ENCODE data around the gene DAAM1.
A peak's percentile ranks its signal among the peaks of the same experiment; 100 is the strongest.

Gene DAAM1

DNA sequence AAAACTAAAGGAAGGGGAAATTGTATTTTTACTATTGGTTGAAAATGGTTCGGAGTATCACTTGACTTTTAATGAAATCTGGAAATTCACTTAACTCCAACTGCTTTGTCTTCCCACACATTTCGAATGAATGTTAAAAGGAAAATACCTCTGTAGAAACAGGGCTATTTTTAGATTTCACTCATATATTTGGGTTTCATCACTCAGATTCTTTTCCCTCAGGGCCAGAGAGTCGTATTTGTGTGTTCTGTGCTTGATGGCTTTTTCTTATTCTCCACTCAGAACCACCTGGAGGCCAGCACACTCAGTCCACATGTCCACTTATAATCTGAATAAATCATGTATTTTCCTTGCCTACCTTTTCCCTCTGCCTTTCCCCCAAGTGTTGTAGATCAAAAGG is 40.0 kb downstream of the DAAM1 start:
- no peak for DNase-seq

GRCh38 chr14:59229653-59230406 is 41.4 kb downstream of the DAAM1 start:
- no peak for DNase-seq

DNA sequence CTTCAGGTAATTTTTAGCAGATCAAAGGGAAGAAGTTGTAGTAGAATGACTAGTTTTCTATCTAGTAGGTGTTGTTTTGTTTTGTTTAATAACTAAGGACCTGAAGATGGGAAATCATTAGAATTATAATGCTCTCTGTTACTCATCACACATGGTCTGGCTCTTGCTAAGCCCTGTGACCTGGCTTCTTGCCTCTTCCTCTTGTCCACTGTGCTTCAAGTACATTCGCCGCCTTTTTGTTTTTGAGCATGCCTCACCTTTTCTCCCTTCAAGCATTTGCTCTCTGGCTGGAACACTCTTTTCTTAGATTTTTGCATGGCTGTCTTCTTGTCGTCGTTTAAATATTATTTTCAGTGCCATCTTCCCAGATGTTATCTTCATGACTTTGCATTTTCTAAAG is 47.7 kb downstream of the DAAM1 start:
- no peak for DNase-seq

GRCh38 chr14:59238216-59238615 is 49.7 kb downstream of the DAAM1 start:
- DNase-seq: no peak

GRCh38 chr14:59239022-59239421 is 50.6 kb downstream of the DAAM1 start:
- DNase-seq: peak; percentile 74

GRCh38 chr14:59240356-59240755 is 51.9 kb downstream of the DAAM1 start:
- DNase-seq: no peak

DNA sequence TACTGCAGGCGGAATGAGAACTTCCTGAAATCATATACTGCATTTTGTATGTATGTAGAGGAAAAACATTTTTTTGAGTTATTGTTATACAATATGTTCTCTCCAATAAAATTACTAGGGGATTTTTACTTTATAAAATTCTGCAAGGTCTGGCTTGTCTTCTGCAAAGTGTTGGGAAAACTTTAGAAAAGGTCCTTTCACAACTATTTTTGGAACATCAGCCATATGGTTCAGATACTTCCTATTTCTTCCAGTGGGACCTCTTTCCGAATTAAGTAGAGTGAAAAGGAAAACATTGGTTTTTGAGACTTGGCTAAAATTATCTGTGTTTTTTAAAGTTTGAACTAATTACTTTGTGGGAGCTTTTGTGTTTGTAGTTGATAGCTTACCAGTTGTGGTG is 52.7 kb downstream of the DAAM1 start:
- no peak for DNase-seq

GRCh38 chr14:59243174-59243573 is 54.7 kb downstream of the DAAM1 start:
- DNase-seq: no peak

DNA sequence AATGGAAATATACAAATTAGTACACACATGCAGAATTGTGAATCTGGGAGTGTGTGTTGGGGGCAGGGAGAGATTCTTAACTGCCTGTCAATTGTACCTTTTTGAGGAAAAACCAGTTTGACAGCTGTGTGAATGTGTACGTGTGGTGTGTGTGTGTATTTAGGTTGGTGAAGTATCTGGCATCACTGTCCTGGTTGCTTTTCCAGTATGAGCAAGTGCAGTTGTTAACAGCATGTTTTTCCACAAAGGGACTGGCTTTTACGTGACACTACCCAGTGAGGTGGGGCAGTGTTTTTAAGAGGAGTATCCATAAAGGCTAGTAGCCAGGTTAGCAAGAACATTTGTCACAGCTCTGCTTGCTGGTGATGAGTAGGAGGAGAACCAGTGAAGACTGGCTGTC is 56.1 kb downstream of the DAAM1 start:
- no peak for DNase-seq

DNA sequence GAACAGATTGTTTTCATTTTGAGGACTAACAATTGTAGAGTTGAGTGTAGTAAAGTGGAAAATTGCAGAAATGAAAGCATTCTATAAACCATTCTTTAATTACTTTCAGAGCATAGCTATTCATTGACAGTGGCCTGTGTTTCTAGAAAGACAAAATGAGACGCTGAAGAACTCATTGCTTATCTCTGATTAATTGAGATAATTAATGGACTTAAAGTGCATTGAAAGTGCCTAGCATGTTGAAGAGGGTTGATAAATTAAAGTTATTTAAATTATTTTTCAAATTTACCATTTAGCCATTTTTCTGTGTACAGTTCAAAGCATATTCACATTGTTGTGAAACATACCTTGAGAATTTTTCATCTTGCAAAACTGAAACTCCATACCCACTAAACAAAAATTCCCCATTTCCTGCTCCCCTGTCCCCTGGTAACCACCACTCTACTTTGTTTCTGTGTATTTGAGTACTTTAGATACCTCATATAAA is 57.4 kb downstream of the DAAM1 start:
- no peak for DNase-seq

GRCh38 chr14:59246566-59246965 is 58.1 kb downstream of the DAAM1 start:
- DNase-seq: no peak

DNA sequence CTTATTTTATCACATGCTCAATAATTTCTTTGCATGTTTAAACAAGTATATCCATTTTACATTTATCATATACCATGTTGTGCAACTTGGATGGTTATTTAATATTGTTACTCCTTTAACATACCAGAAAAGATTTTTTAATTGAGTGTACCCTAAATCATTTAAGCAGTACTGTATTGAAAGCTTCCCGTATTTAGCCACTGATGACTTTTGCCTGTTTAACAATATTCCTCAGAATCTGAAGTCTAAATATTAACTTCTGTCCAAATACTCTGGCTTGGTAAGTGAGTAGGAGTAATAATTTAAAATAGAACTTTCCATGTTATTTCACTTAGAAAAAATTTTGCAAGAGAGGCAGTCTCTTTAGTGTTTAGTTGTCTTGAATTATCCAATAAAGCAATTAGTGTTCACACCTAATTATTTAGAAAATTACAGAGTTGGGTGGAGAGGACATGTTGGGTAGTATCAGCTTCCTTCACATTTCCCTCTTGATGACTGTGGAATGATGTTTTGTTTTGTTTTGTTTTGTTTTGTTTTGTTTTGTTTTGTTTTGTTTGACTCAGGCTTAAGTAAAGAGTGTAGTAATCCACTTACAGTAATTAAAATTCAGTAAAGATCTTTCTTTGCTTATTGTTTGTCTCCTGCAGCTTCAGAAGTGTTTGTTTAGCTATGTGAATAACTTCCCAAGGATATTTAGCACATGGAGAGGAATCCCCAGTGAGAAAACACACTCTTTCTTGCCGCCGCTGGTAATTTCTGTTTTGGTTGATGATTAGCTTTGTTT is 59.5 kb downstream of the DAAM1 start:
- DNase-seq: no peak

DNA sequence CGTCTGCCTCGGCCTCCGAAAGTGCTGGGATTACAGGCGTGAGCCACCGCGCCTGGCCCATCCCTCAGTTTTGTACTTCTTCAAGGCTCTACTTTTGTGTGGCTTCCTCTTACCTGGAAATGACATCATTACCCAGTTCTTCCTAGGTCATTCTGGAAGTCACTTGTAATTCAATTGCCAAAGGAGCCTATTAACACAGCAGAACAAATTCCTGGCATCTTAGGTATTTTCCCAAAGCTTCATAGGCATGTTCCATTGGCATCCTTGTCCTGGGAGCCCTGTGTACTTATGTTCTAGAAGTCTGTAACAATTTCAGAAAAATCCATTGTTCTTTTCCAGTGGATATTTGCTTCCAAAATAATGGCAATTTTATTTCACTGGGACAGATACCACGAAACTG is 60.6 kb downstream of the DAAM1 start:
- DNase-seq: no peak

- DNase-seq: no peak
These were observed 63.6 kb downstream of the DAAM1 start for GRCh38 chr14:59251811-59252771.

- no peak for DNase-seq
These were observed 64.5 kb downstream of the DAAM1 start for GRCh38 chr14:59252772-59253500.

- DNase-seq: no peak
These were observed 65.1 kb downstream of the DAAM1 start for GRCh38 chr14:59253527-59253926.

GRCh38 chr14:59254146-59254910 is 65.9 kb downstream of the DAAM1 start:
- DNase-seq: no peak

- no peak for DNase-seq
These were observed 66.6 kb downstream of the DAAM1 start for GRCh38 chr14:59254911-59255545.

DNA sequence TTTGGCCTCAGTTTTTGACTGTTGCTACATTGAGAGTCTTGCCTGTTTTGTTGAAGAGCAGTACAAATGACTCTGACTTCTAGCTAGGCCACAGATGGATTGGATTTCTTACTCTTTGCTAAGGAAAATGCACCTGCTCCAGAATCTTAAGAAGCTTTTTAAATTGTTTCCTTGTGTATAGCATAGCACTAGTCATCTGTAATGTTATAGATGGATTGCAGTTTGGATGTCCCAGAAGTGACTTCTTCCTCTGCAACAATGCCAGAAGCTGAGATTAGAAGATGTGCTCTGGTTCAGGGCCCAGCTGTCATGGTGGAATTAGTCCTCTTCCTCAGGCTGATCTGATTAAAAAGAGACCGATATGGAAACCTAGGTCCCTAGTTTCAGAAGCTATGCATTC is 67.9 kb downstream of the DAAM1 start:
- DNase-seq: no peak

GRCh38 chr14:59261334-59261733 is 72.9 kb downstream of the DAAM1 start:
- no peak for DNase-seq

Data from NCI-H1417 treated with DMSO at 0.1 percent for 48 hours (cell line).